Effector memory CD4-positive, alpha-beta T cell (primary cell): Measurements from ENCODE around the gene ITGB8.

ENCODE experiments used
- DNase-seq, 3 donors: peaks; one replicate each; pipeline ENCODE4 v3.0.0-alpha.2; 2020
- H3K27ac ChIP-seq: 2 replicates; pipeline ENCODE4 v1.7.0; 2013; ENCODE audit warnings: mild to moderate bottlenecking, low read length, moderate library complexity; ENCODE audit not compliant: insufficient read depth, poor library complexity, severe bottlenecking
- H3K27me3 ChIP-seq: replicated peaks from 2 replicates; pipeline ENCODE4 v1.7.0; 2013; ENCODE audit warnings: mild to moderate bottlenecking, low read length; ENCODE audit not compliant: insufficient read depth, control insufficient read depth, poor library complexity, severe bottlenecking
- H3K36me3 ChIP-seq: 2 replicates; pipeline ENCODE4 v1.7.0; 2013; ENCODE audit warnings: mild to moderate bottlenecking, low read length, moderate library complexity; ENCODE audit not compliant: control insufficient read depth, insufficient read depth
- H3K4me1 ChIP-seq: 2 replicates; pipeline ENCODE4 v1.7.0; 2013; ENCODE audit warnings: low read length, mild to moderate bottlenecking; ENCODE audit not compliant: control insufficient read depth, insufficient read depth, poor library complexity, severe bottlenecking
- H3K4me3 ChIP-seq: 2 replicates; pipeline ENCODE4 v1.7.0; 2013; ENCODE audit warnings: low read length, low read depth, mild to moderate bottlenecking; ENCODE audit not compliant: insufficient read depth, poor library complexity, severe bottlenecking
- H3K9me3 ChIP-seq: 2 replicates; pipeline ENCODE4 v1.7.0; 2013; ENCODE audit warnings: mild to moderate bottlenecking, low read length, moderate library complexity; ENCODE audit not compliant: control insufficient read depth

The ITGB8 gene

DNA sequence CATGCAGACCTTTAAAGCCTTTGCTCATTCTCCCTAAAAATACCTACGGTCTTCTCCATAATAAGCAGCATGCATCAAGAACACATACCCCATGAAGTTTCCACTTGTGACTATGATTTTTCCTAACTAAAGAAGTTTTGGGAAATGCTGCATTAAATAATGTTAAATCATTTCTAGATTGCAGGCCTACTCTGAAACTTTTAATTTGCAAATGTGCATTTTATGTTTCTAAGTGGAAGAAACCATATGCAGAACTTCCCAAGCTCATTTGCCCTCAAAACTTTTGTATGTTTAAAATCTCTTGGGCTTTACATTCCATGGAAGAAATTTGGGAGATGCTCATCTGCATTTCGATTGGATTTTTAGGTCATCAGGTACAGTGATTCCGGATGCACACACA is 63.6 kb downstream of the ITGB8 start:
- Histone ChIP-seq H3K27me3 (no peaks in the 10 kb centered on the region), H3K4me3 (no peak overlapping the region), H3K36me3 (no peaks in the 10 kb centered on the region), H3K4me1 (no peaks in the 10 kb centered on the region), H3K27ac (no peak overlapping the region), H3K9me3 (no peaks in the 10 kb centered on the region)
- DNase-seq, result no peak

DNA sequence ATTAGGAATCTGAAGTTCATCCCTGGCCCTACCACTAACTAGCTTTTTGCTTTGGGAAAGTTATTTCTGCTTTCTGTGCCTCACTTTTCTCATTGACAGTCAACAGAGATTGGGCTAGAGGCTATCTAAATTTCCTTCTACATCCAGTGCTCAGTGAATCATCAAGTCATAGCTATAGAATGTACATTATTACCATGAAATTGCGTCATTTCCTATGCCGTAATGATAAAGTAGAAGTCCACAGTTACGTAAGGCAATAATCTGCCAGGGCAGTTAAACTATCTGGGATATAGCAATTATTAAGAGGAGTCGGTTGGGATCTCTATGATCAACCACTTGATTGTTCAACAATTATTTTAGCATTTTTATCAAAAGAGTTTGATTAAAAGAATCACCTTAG is 64.4 kb downstream of the ITGB8 start:
- Histone ChIP-seq H3K4me1 (no peaks in the 10 kb centered on the region), H3K9me3 (no peaks in the 10 kb centered on the region), H3K27ac (no peak overlapping the region), H3K27me3 (no peaks in the 10 kb centered on the region), H3K36me3 (no peaks in the 10 kb centered on the region), H3K4me3 (no peak overlapping the region)
- DNase-seq, result no peak

DNA sequence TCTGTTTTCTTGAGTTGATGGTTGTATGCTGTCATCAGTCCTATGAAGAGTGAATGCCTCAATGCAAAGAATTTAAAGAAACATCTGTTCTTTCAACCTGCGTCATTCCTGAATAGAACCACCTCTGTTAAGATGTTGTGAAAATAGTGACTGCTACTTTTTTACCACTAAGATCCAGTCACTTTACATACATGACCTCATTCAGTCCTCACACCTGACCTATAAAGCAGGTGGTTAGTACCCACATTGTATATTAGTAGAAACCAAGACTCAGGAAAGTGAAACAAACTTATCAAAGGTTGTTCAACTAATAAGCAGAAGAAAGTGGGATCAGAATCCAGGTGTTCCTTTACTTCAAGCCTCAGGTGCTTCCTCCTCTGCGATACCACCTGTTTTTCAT is 64.8 kb downstream of the ITGB8 start:
- Histone ChIP-seq H3K9me3 (no peaks in the 10 kb centered on the region), H3K36me3 (no peaks in the 10 kb centered on the region), H3K27me3 (no peaks in the 10 kb centered on the region), H3K4me1 (no peaks in the 10 kb centered on the region), H3K27ac (no peak overlapping the region), H3K4me3 (no peak overlapping the region)
- DNase-seq, result no peak

DNA sequence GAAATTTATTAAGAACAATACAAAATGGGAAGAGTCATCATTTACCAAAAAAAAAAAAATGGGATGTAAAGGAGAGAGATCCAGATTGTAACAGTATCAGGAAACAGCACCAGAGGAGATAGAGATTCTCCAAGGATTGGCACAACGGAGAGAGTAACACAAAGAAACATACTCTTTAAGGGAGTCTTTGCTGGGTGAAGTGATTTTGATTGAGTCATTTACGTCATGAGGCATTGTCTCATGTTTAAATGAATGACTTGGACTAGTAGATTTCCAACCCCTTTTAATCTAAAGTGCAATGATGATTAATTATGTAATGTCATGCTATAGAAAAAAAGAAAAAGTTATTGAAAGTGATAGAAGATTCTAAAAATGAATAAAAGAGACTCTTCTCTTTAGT is 68.8 kb downstream of the ITGB8 start:
- no peaks in the 10 kb centered on the region for H3K4me1 ChIP-seq
- no peak overlapping the region for H3K4me3 ChIP-seq
- no peak overlapping the region for H3K27ac ChIP-seq
- no peaks in the 10 kb centered on the region for H3K9me3 ChIP-seq
- H3K27me3 ChIP-seq, result no peaks in the 10 kb centered on the region
- no peaks in the 10 kb centered on the region for H3K36me3 ChIP-seq
- no peak for DNase-seq

DNA sequence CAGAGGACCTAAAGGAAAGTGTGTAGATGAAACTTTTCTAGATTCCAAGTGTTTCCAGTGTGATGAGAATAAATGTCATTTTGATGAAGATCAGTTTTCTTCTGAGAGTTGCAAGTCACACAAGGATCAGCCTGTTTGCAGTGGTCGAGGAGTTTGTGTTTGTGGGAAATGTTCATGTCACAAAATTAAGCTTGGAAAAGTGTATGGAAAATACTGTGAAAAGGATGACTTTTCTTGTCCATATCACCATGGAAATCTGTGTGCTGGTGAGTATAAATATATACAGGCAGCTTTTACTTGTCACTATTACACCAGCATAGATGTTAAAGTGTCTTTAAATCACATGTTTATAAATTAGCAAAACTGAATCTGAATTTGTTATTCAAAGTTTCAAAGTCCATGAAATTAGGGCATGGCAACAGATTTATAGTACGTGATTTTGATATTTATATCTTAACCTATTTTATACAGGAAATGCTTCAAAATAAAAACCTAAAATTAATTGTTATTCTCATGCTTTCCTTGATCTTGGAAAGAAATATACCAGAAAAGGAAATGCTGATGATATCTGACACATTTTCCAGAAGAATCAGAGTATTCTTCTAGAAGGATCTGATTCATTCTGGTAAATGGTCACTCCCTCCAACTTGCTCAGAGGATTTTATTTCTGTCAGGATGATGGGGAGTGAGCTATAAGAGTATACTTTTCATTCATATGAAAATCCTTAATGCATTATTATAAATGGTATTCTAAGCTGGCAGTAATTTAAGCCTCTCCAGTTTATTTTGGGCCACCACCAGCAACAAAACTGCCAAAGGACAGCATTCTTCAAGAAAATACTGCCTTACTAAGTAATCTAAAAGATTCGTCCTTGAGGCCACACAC is 71.4 kb downstream of the ITGB8 start:
- Histone ChIP-seq H3K4me1 (no peaks in the 10 kb centered on the region), H3K36me3 (no peaks in the 10 kb centered on the region), H3K4me3 (no peak overlapping the region), H3K9me3 (no peaks in the 10 kb centered on the region), H3K27ac (no peak overlapping the region), H3K27me3 (no peaks in the 10 kb centered on the region)
- DNase-seq, result no peak

DNA sequence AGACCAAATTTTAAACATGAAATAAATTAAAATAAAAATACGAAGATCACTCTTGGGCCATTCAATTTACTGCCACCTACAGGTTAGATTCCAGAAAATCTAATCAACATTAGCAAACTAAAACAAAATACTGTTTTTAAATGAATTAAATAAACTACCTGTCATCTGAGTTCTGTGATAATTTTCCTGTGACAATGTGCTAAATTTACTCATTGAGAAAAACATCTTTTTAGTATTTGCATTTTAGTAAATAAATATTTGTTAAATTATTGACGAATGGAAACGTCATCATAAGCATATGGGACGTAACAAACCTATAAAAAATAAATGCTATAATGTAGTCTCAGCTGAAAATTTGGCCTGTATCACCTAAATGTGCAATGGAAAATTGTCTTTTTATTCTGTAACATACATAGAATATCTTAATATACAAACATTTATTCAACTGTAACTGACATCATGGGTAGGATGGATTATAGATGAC is 72.1 kb downstream of the ITGB8 start:
- no peak overlapping the region for H3K27ac ChIP-seq
- no peaks in the 10 kb centered on the region for H3K9me3 ChIP-seq
- no peaks in the 10 kb centered on the region for H3K36me3 ChIP-seq
- H3K27me3 ChIP-seq, result no peaks in the 10 kb centered on the region
- H3K4me1 ChIP-seq, result no peaks in the 10 kb centered on the region
- DNase-seq, result no peak
- H3K4me3 ChIP-seq, result no peak overlapping the region

DNA sequence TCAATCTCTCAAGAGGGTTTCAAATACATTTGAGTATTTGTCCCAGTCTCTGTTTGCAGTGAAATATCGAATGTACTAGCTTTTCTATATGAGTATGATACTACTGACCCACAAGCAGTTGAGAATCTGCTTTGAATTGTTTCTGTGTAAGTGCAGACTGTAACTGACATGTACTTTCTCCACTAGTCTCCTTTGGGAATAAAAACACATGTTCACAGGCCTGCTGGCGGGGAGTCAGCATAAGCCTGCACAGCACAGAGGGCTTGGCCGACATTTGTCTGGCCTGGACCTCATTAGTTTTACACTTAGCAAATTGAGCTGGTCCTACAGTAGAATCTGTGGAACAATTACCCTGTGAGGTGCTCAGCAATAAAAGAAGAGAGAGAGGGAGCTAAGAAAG is 72.6 kb downstream of the ITGB8 start:
- Histone ChIP-seq H3K4me3 (no peak overlapping the region), H3K9me3 (no peaks in the 10 kb centered on the region), H3K4me1 (no peaks in the 10 kb centered on the region), H3K27me3 (no peaks in the 10 kb centered on the region), H3K27ac (no peak overlapping the region), H3K36me3 (no peaks in the 10 kb centered on the region)
- no peak for DNase-seq

DNA sequence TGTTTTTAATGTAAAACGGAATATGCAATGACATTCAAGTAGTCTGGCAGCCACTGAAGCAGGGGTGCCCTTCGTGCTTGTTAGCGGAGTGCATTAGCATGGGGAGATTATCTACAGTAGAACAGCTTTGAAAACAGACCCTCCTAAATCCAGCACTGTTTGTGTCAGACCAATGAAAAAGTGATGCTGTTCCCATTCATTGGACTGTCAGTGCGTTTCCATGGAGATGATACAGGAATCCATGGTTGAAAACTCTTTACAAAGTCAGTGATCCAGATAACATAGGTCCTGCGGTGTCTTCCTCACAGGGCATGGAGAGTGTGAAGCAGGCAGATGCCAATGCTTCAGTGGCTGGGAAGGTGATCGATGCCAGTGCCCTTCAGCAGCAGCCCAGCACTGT is 73.6 kb downstream of the ITGB8 start:
- Histone ChIP-seq H3K4me3 (no peak overlapping the region), H3K36me3 (no peaks in the 10 kb centered on the region), H3K27ac (no peak overlapping the region), H3K9me3 (no peaks in the 10 kb centered on the region), H3K27me3 (no peaks in the 10 kb centered on the region), H3K4me1 (no peaks in the 10 kb centered on the region)
- DNase-seq, result no peak

DNA sequence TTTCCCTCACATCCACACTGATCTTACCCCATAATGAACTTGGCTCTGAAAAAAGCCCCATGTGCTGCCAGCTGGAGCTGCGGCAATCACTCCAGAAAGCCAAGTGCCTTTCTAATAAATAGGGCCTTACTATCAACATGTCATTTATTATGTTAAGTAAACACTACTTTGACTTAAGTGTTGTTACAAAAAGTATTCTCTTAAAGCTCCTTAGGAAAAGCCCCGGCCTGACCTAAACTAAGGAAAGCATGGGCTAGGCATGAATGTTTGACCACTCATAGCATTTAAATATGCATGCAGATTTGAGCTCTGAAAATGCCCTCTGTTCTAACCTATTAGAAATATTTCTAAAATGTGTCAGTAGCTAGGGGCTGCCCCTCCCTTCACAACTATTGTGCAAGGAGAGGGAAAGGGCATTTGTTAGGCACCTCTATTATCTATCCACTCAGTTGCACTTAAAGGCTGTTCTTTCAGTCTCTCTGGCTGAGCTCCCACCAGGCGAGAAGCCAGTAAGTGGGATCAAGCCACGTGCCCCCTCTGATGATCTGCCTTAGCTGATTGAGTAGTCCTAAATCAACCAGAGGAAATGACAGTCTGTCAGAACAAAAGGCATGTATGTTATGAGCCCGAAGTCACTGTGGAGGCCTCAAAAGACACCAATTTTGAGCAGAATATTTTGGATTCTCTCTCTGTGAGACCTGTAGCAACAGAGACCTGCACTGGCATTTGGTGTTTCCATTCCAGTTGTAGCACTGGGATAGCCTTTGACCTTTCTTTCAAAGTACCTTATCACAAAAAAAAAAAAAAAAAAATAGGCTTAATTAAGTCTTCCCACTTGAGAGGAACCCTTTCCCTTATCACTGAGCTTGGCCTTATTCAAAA is 77.1 kb downstream of the ITGB8 start:
- no peak for DNase-seq
- H3K27ac ChIP-seq, result no peak overlapping the region

DNA sequence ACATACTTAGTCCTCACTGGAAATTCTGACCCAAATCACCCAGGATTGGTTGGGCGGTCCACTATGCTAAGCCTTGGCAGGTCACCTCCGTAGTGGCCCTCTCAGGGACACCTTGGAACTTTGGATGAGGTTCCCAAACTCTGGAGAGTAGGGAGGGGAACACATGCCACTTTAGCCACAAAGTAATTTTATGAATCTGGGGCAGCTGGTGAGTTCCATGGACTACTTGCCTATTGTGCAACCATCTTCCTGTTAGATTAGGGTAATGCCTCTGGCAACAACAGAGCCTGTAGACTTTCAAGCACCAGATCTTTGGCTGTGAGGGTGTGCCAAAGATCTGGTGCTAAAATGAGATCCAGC is 77.7 kb downstream of the ITGB8 start:
- H3K4me1 ChIP-seq, result no peaks in the 10 kb centered on the region
- no peaks in the 10 kb centered on the region for H3K9me3 ChIP-seq
- no peak overlapping the region for H3K4me3 ChIP-seq
- no peaks in the 10 kb centered on the region for H3K27me3 ChIP-seq
- H3K27ac ChIP-seq, result no peak overlapping the region
- no peaks in the 10 kb centered on the region for H3K36me3 ChIP-seq
- no peak for DNase-seq

More for the DNA sequence above, 77.1 kb downstream of the ITGB8 start:
- H3K36me3 ChIP-seq, result no peaks in the 10 kb centered on the region
- no peaks in the 10 kb centered on the region for H3K27me3 ChIP-seq
- no peaks in the 10 kb centered on the region for H3K4me1 ChIP-seq
- H3K4me3 ChIP-seq, result no peak overlapping the region
- H3K9me3 ChIP-seq, result no peaks in the 10 kb centered on the region
